PFSK-1 (cell line): ENCODE results near the gene CEP104.

Experiments used
- FOXP2 ChIP-seq: optimal IDR thresholded peaks from 2 replicates; pipeline ENCODE3; 2011; ENCODE audit warnings: borderline replicate concordance, control low read depth, inconsistent platforms; ENCODE audit not compliant: insufficient read depth; ENCODE audit errors: extremely low read length, extremely low read depth
- POLR2AphosphoS5 ChIP-seq: IDR thresholded peaks from 2 replicates; pipeline ENCODE4 v1.6.1; 2012; ENCODE audit warnings: low read depth, mild to moderate bottlenecking, control low read depth, low read length, moderate library complexity
- SIN3A ChIP-seq: IDR thresholded peaks from 2 replicates; pipeline ENCODE4 v1.6.1; 2012; ENCODE audit warnings: mild to moderate bottlenecking, low read length, moderate library complexity, borderline replicate concordance; ENCODE audit not compliant: insufficient read depth
- TAF1 ChIP-seq: IDR thresholded peaks from 2 replicates; pipeline ENCODE4 v1.6.1; 2012; ENCODE audit warnings: low read length, control low read depth, borderline replicate concordance; ENCODE audit not compliant: insufficient read depth

DNA sequence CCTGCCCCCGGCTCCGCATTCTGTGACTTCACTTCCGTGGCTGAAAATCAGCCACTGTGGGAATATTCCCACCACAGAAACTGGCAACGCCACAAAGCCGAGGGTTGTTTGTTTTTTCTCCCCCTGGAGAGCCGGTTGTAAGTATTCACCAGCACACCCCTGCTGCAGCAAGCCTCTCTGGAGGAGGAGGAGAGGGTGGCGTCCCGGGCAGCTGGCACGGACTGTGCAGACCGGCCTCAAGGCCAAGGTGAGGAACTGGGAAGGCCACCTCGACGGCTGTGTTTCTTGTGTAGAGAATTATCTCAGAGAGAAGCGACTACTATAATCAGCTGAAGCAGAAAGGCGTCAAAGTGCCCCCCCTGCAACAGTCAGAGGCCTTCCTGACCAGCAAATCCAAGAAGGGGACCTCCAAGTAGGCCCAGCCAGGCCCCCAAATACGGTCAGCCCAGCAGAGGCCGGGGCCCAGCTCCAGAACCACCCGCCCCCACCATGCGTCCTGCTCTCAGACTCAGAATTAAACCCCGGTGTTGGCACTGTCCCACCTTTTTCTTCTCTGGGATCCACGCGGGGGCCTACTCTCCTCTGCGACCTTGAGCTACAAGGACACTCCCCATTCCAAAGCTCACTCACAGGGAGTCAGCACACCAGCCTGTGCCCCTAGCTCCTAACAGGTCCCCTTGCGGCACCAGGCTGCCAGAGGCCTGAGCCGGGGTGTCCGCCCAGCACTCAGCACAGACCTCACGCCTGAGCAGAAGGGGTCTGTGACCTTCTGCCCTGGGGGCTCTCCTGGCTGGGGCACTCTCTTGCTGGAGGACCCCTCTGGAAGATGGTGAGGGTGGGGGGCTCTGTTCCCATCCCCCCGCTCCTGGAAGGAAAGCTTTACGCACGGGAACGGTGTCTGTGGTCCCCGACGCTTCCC, 85.6 kb downstream of the CEP104 start:
- TF ChIP-seq TAF1 (no peak), FOXP2 (no peak), SIN3A (no peak), POLR2AphosphoS5 (no peak)
